GM18861 (cell line): ENCODE data around the gene GALNT2.

Experiments
- ATAC-seq: cut with Tn5 transposase; IDR thresholded peaks from one replicate; pipeline ENCODE4 v1.9.1; 2021; ENCODE audit not compliant: unreplicated experiment

The GALNT2 gene

GRCh38 chr1:230144010-230144614, 77.1 kb downstream of the GALNT2 start:
- ATAC-seq = no peak

GRCh38 chr1:230144758-230145504, 77.9 kb downstream of the GALNT2 start:
- no peak for ATAC-seq

- ATAC-seq = no peak
Observed at GRCh38 chr1:230145505-230145899, 78.5 kb downstream of the GALNT2 start.

GRCh38 chr1:230145953-230146476, 79.0 kb downstream of the GALNT2 start:
- ATAC-seq = no peak

GRCh38 chr1:230146709-230147108, 79.7 kb downstream of the GALNT2 start:
- ATAC-seq = no peak

- no peak for ATAC-seq
Observed at GRCh38 chr1:230147253-230148125, 80.5 kb downstream of the GALNT2 start.

- no peak for ATAC-seq
Observed at GRCh38 chr1:230148126-230148652, 81.2 kb downstream of the GALNT2 start.

GRCh38 chr1:230148768-230149469, 81.9 kb downstream of the GALNT2 start:
- no peak for ATAC-seq

GRCh38 chr1:230149751-230150584, 82.9 kb downstream of the GALNT2 start:
- peak; percentile 53 for ATAC-seq

GRCh38 chr1:230150615-230151014, 83.6 kb downstream of the GALNT2 start:
- no peak for ATAC-seq

- no peak for ATAC-seq
Observed at GRCh38 chr1:230151924-230152468, 85.0 kb downstream of the GALNT2 start.

- no peak for ATAC-seq
Observed at GRCh38 chr1:230152999-230153398, 86.0 kb downstream of the GALNT2 start.

GRCh38 chr1:230153641-230154296, 86.7 kb downstream of the GALNT2 start:
- no peak for ATAC-seq

- no peak for ATAC-seq
Observed at GRCh38 chr1:230155021-230155420, 88.0 kb downstream of the GALNT2 start.

- no peak for ATAC-seq
Observed at GRCh38 chr1:230156068-230156467, 89.0 kb downstream of the GALNT2 start.

GRCh38 chr1:230156536-230156935, 89.5 kb downstream of the GALNT2 start:
- no peak for ATAC-seq

GRCh38 chr1:230157420-230158390, 90.7 kb downstream of the GALNT2 start:
- ATAC-seq = no peak
